Dermis blood vessel endothelial cell (primary cell): ENCODE measurements around the gene OSBPL8. TPM values are rescaled to one million over a fixed set of nuclear protein-coding genes. Genes with fewer than 3 reads are reported as not detected.
"Not testable (repeated sequence)": the region's sequence is repeated elsewhere in the genome, so short reads cannot be mapped to it uniquely, and the experiment has no call there.

Source experiments
- DNase-seq: peaks from one replicate; pipeline ENCODE4 v3.0.0; 2010
- total RNA-seq: library from RNA; depleted of rRNA; stranded (reverse); fragments of >200 nt; gene quantifications from 2 replicates; pipeline ENCODE4 v1.2.3, GENCODE V29; 2014

Gene OSBPL8
- total RNA-seq, 1 donor from 2014 or later: 35.4 TPM

GRCh38 chr12:76413121-76413520 is 146.4 kb downstream of the OSBPL8 start:
- DNase-seq: no peak

GRCh38 chr12:76410781-76411180 is 148.8 kb downstream of the OSBPL8 start:
- DNase-seq: no peak

- no peak for DNase-seq
Observed at GRCh38 chr12:76410371-76410770, 149.2 kb downstream of the OSBPL8 start.

GRCh38 chr12:76409074-76409473 is 150.5 kb downstream of the OSBPL8 start:
- DNase-seq: no peak

GRCh38 chr12:76407710-76408109 is 151.9 kb downstream of the OSBPL8 start:
- no peak for DNase-seq

- no peak for DNase-seq
Observed at GRCh38 chr12:76402259-76402658, 157.3 kb downstream of the OSBPL8 start.

GRCh38 chr12:76400136-76400535 is 159.4 kb downstream of the OSBPL8 start:
- DNase-seq: no peak

- DNase-seq: no peak
Observed at GRCh38 chr12:76399040-76399439, 160.5 kb downstream of the OSBPL8 start.

- no peak for DNase-seq
Observed at GRCh38 chr12:76398106-76398505, 161.5 kb downstream of the OSBPL8 start.

- no peak for DNase-seq
Observed at GRCh38 chr12:76391461-76391860, 168.1 kb downstream of the OSBPL8 start.

GRCh38 chr12:76387614-76388013 is 172.0 kb downstream of the OSBPL8 start:
- no peak for DNase-seq

GRCh38 chr12:76384560-76384959 is 175.0 kb downstream of the OSBPL8 start:
- DNase-seq: no peak

- no peak for DNase-seq
Observed at GRCh38 chr12:76383988-76384387, 175.6 kb downstream of the OSBPL8 start.

- DNase-seq: no peak
Observed at GRCh38 chr12:76379261-76379660, 180.3 kb downstream of the OSBPL8 start.

GRCh38 chr12:76376876-76377275 is 182.7 kb downstream of the OSBPL8 start:
- DNase-seq: not testable (repeated sequence)

- no peak for DNase-seq
Observed at GRCh38 chr12:76375939-76376338, 183.6 kb downstream of the OSBPL8 start.

- DNase-seq: no peak
Observed at GRCh38 chr12:76375470-76375869, 184.1 kb downstream of the OSBPL8 start.

- DNase-seq: no peak
Observed at GRCh38 chr12:76374386-76375020, 185.1 kb downstream of the OSBPL8 start.

GRCh38 chr12:76368230-76368629 is 191.3 kb downstream of the OSBPL8 start:
- no peak for DNase-seq

GRCh38 chr12:76366163-76366562 is 193.4 kb downstream of the OSBPL8 start:
- DNase-seq: no peak

GRCh38 chr12:76364131-76364530 is 195.4 kb downstream of the OSBPL8 start:
- not testable (repeated sequence) for DNase-seq

- no peak for DNase-seq
Observed at GRCh38 chr12:76360316-76360715, 199.3 kb downstream of the OSBPL8 start.

GRCh38 chr12:76356071-76356470 is 203.5 kb downstream of the OSBPL8 start:
- no peak for DNase-seq

GRCh38 chr12:76348079-76348901 is 211.3 kb downstream of the OSBPL8 start, which contains the start of gene BBS10:
Gene BBS10, minus strand, starts transcription at chr12:76348415. Its CDS starts 57 bp downstream, at chr12:76348358.
- peak; percentile 93 for DNase-seq
